Uterus (tissue), 2 donors: ENCODE data around the gene CPLANE2.

Experiments
- CTCF ChIP-seq, 4 experiments: fragments of 200-600 bp in 2 of 4; fragments of 450-650 bp in 2 of 4; sonication (generic) in 2 of 4; IDR thresholded peaks; one replicate each; pipeline ENCODE4 v1.5.1; 2016 to 2019; ENCODE audit warnings: antibody characterized with exemption in 4 of 4, mild to moderate bottlenecking in 2 of 4, moderate library complexity in 1 of 4
- POLR2A ChIP-seq, 2 donors: fragments of 450-650 bp; IDR thresholded peaks; one replicate each; pipeline ENCODE4 v1.6.1; 2016; ENCODE audit warnings: antibody characterized with exemption in 2 of 2, mild to moderate bottlenecking in 1 of 2, moderate library complexity in 1 of 2

GRCh38 chr1:16181887-16182719, 54.9 kb downstream of the CPLANE2 start:
- TF ChIP-seq CTCF (IDR thresholded peaks at IDR 0.05) = no peak
- peak; percentile 8 to 43 for TF ChIP-seq POLR2A (IDR thresholded peaks at IDR 0.05)
